Measurements from ENCODE around the gene GRK5. TPM values are rescaled to one million over a fixed set of nuclear protein-coding genes. Genes with fewer than 3 reads are reported as not detected.

GRK5 gene
- total and polyA plus RNA-seq, 2 experiments from 2014 or later, result 5.2 to 13.7 TPM

GRCh38 chr10:119375574-119376272 is 168.4 kb downstream of the GRK5 start:
- peak; percentile 24 for DNase-seq
- no peaks in the 10 kb centered on the region for H3K9me2 ChIP-seq (ENCODE audit: insufficient read depth)
- no peaks in the 10 kb centered on the region for H4K20me1 ChIP-seq (ENCODE audit: insufficient read depth)
- 49 to 64% methylated on average over 4 to 7 of the region's 7 CpGs for WGBS, 2 experiments (ENCODE audit: low coverage in 1 of 2, low lambda C conversion rate in 2 of 2, missing lambda C conversion rate in 2 of 2)
- in situ Hi-C loops (cut with MboI), result no loop called here
- no peaks in the 10 kb centered on the region for H3K79me2 ChIP-seq (ENCODE audit: insufficient read depth)
- no peaks in the 10 kb centered on the region for H3K9me3 ChIP-seq (ENCODE audit: low read depth)
- TF ChIP-seq EZH2 (IDR thresholded peaks at IDR 0.05; ENCODE audit: insufficient read depth, poor library complexity, severe bottlenecking) (no peak), EZH2phosphoT487 (IDR thresholded peaks at IDR 0.05; ENCODE audit: insufficient read depth, low read depth) (no peak)
- H2AFZ ChIP-seq, result no peak overlapping the region
- peak overlapping the region; percentile 10; the same call in 1 of the 2 replicates for H3K27ac ChIP-seq
- peaks cover 22% of the 10 kb centered on the region for H3K4me1 ChIP-seq (ENCODE audit: insufficient read depth)
- no peak overlapping the region for H3K4me2 ChIP-seq (ENCODE audit: unreplicated experiment)
- no peak overlapping the region for H3K9ac ChIP-seq
- H3K27me3 ChIP-seq (replicated peaks; ENCODE audit: insufficient read depth), result no peaks in the 10 kb centered on the region
- no peak overlapping the region for H3K4me3 ChIP-seq
- H3F3A ChIP-seq (ENCODE audit: insufficient read depth), result peaks cover 20% of the 10 kb centered on the region
- no peaks in the 10 kb centered on the region for H3K36me3 ChIP-seq (ENCODE audit: low read depth)

GRCh38 chr10:119377451-119377957 is 170.1 kb downstream of the GRK5 start:
- H3K4me3 ChIP-seq, result no peak overlapping the region
- no peaks in the 10 kb centered on the region for H3K9me3 ChIP-seq (ENCODE audit: low read depth)
- no peaks in the 10 kb centered on the region for H3K79me2 ChIP-seq (ENCODE audit: insufficient read depth)
- no peaks in the 10 kb centered on the region for H3K36me3 ChIP-seq (ENCODE audit: low read depth)
- no peak overlapping the region for H3K27ac ChIP-seq
- no peaks in the 10 kb centered on the region for H3K27me3 ChIP-seq (replicated peaks; ENCODE audit: insufficient read depth)
- no peaks in the 10 kb centered on the region for H4K20me1 ChIP-seq (ENCODE audit: insufficient read depth)
- 47 to 55% methylated on average over 4 of the region's 4 CpGs for WGBS, 2 experiments (ENCODE audit: low coverage in 1 of 2, low lambda C conversion rate in 2 of 2, missing lambda C conversion rate in 2 of 2)
- in situ Hi-C loops (cut with MboI), result no loop called here
- H3K9ac ChIP-seq, result no peak overlapping the region
- no peak overlapping the region for H3K4me2 ChIP-seq (ENCODE audit: unreplicated experiment)
- no peak overlapping the region for H2AFZ ChIP-seq
- 0 out of 2 replicates have a peak, but pooled peaks cover 7% of the 10 kb centered on the region for H3K4me1 ChIP-seq (ENCODE audit: insufficient read depth)
- H3F3A ChIP-seq (ENCODE audit: insufficient read depth), result peaks cover 6% of the 10 kb centered on the region; the same call in 1 of the 2 replicates
- H3K9me2 ChIP-seq (ENCODE audit: insufficient read depth), result no peaks in the 10 kb centered on the region
- no peak for TF ChIP-seq EZH2phosphoT487 (IDR thresholded peaks at IDR 0.05; ENCODE audit: insufficient read depth, low read depth)
- TF ChIP-seq EZH2 (IDR thresholded peaks at IDR 0.05; ENCODE audit: insufficient read depth, poor library complexity, severe bottlenecking), result no peak
- DNase-seq, result no peak

- peak; percentile 25 for DNase-seq
- in situ Hi-C loops (cut with MboI), result no loop called here
- Histone ChIP-seq H3K36me3 (ENCODE audit: low read depth) (no peaks in the 10 kb centered on the region), H3K4me2 (ENCODE audit: unreplicated experiment) (no peak overlapping the region), H2AFZ (no peak overlapping the region), H3K9me3 (ENCODE audit: low read depth) (no peaks in the 10 kb centered on the region), H3K9me2 (ENCODE audit: insufficient read depth) (no peaks in the 10 kb centered on the region), H3K4me3 (no peak overlapping the region), H3F3A (ENCODE audit: insufficient read depth) (no peaks in the 10 kb centered on the region), H3K27ac (no peak overlapping the region), H3K79me2 (ENCODE audit: insufficient read depth) (no peaks in the 10 kb centered on the region), H3K27me3 (replicated peaks; ENCODE audit: insufficient read depth) (no peaks in the 10 kb centered on the region), H4K20me1 (ENCODE audit: insufficient read depth) (no peaks in the 10 kb centered on the region), H3K4me1 (ENCODE audit: insufficient read depth) (0 out of 2 replicates have a peak, but pooled peaks cover 7% of the 10 kb centered on the region), H3K9ac (no peak overlapping the region)
- TF ChIP-seq EZH2 (IDR thresholded peaks at IDR 0.05; ENCODE audit: insufficient read depth, poor library complexity, severe bottlenecking) (no peak), EZH2phosphoT487 (IDR thresholded peaks at IDR 0.05; ENCODE audit: insufficient read depth, low read depth) (no peak)
- WGBS, 2 experiments (ENCODE audit: low coverage in 1 of 2, low lambda C conversion rate in 2 of 2, missing lambda C conversion rate in 2 of 2), result 81% methylated on average over 28 to 29 of the region's 29 CpGs
Observed at GRCh38 chr10:119377958-119378736, 170.8 kb downstream of the GRK5 start.

GRCh38 chr10:119378737-119379067 is 171.3 kb downstream of the GRK5 start:
- 95 to 96% methylated on average over 8 of the region's 8 CpGs for WGBS, 2 experiments (ENCODE audit: low coverage in 1 of 2, low lambda C conversion rate in 2 of 2, missing lambda C conversion rate in 2 of 2)
- Histone ChIP-seq H4K20me1 (ENCODE audit: insufficient read depth) (no peaks in the 10 kb centered on the region), H3K4me2 (ENCODE audit: unreplicated experiment) (no peak overlapping the region), H3F3A (ENCODE audit: insufficient read depth) (no peaks in the 10 kb centered on the region), H3K79me2 (ENCODE audit: insufficient read depth) (no peaks in the 10 kb centered on the region), H3K9me3 (ENCODE audit: low read depth) (no peaks in the 10 kb centered on the region), H3K9me2 (ENCODE audit: insufficient read depth) (no peaks in the 10 kb centered on the region), H3K9ac (no peak overlapping the region), H2AFZ (no peak overlapping the region), H3K36me3 (ENCODE audit: low read depth) (no peaks in the 10 kb centered on the region), H3K4me1 (ENCODE audit: insufficient read depth) (0 out of 2 replicates have a peak, but pooled peaks cover 7% of the 10 kb centered on the region), H3K27me3 (replicated peaks; ENCODE audit: insufficient read depth) (no peaks in the 10 kb centered on the region), H3K4me3 (no peak overlapping the region), H3K27ac (no peak overlapping the region)
- TF ChIP-seq EZH2phosphoT487 (IDR thresholded peaks at IDR 0.05; ENCODE audit: insufficient read depth, low read depth), result no peak
- no peak for TF ChIP-seq EZH2 (IDR thresholded peaks at IDR 0.05; ENCODE audit: insufficient read depth, poor library complexity, severe bottlenecking)
- in situ Hi-C loops (cut with MboI), result no loop called here
- DNase-seq, result no peak
